ENCODE results near the gene JAM2.

The JAM2 gene

DNA sequence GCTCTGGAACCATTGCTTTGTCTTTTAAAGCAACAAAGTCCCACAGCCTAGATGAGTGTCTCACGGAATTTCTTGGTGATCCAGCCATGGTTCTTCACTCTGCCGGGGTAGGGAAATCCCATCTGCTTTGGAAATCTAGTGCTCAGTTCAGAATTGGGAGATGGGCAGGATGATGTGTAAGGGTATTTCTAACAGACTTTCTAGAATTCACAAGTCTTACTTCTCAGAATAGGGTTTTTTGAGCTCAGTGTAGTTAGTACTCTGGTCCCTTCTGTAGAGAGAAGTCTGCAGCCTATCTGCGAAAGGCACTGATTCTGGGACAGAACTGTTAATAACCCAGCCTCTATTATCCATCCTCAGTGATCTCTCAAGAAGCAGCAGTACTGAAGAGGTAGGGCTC, 121.0 kb downstream of the JAM2 start:
- DNase-seq (ENCODE audit: low spot score), result no peak
- TF ChIP-seq, protein P1, sequence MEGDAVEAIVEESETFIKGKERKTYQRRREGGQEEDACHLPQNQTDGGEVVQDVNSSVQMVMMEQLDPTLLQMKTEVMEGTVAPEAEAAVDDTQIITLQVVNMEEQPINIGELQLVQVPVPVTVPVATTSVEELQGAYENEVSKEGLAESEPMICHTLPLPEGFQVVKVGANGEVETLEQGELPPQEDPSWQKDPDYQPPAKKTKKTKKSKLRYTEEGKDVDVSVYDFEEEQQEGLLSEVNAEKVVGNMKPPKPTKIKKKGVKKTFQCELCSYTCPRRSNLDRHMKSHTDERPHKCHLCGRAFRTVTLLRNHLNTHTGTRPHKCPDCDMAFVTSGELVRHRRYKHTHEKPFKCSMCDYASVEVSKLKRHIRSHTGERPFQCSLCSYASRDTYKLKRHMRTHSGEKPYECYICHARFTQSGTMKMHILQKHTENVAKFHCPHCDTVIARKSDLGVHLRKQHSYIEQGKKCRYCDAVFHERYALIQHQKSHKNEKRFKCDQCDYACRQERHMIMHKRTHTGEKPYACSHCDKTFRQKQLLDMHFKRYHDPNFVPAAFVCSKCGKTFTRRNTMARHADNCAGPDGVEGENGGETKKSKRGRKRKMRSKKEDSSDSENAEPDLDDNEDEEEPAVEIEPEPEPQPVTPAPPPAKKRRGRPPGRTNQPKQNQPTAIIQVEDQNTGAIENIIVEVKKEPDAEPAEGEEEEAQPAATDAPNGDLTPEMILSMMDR (IDR thresholded peaks at IDR 0.05; ENCODE audit: extremely low read depth, insufficient read depth, missing control alignments), result no peak
- in situ Hi-C loops (cut with MboI; ENCODE audit: low pct_unique_long_range_greater_than_20kb, low sequenced_read_pairs, unreplicated experiment), result no loop called here

DNA sequence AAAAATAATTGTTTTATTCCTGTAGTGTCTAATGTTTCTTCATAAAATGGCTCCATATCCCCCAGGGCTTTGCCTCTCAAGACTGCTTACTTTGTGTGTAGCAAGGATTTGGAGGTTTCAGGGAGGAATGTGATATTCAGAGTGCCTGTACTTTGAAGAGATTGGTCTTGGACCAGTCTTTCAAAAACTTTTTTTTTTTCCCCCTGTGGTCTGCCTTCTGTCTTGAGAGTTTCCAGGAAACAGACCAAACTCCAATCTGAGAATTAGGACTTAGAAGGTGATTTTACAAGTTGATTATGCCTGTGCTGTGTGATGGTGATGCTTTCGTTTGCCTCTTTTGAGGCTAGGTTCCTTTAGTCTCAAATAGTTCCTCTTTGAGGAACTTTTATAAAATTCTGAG, 121.6 kb downstream of the JAM2 start:
- no peak for DNase-seq (ENCODE audit: low spot score)
- in situ Hi-C loops (cut with MboI; ENCODE audit: low pct_unique_long_range_greater_than_20kb, low sequenced_read_pairs, unreplicated experiment), result no loop called here
- TF ChIP-seq, protein P1 (IDR thresholded peaks at IDR 0.05; ENCODE audit: extremely low read depth, insufficient read depth, missing control alignments), result no peak

DNA sequence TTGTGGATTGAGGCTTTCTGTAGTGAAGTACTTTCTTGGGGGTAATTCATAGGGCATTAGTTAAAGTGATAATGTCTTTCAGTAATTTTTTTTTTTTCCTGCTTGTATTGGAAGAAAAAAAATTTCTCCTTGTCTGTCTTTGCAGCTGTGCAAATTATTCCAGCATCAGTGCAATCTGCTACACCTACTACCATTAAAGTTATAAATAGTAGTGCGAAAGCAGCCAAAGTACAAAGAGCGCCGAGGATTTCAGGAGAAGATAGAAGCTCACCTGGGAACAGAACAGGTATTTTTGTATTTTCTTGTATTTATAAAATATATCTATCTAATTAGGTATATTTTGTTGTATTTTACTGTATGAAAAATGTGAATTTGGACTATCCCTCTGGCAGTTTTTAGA, 125.0 kb downstream of the JAM2 start:
- in situ Hi-C loops (cut with MboI; ENCODE audit: low pct_unique_long_range_greater_than_20kb, low sequenced_read_pairs, unreplicated experiment), result no loop called here
- DNase-seq (ENCODE audit: low spot score), result no peak
- TF ChIP-seq, protein P1 (IDR thresholded peaks at IDR 0.05; ENCODE audit: extremely low read depth, insufficient read depth, missing control alignments), result no peak

Measured in GM13977 (cell line).